ENCODE data around the gene PDCL2. TPM values are rescaled to one million over a fixed set of nuclear protein-coding genes. Genes with fewer than 3 reads are reported as not detected.
A peak's percentile ranks its signal among the peaks of the same experiment; 100 is the strongest.

Gene PDCL2
- total RNA-seq, 1 experiment from 2014 or later, result not detected

DNA sequence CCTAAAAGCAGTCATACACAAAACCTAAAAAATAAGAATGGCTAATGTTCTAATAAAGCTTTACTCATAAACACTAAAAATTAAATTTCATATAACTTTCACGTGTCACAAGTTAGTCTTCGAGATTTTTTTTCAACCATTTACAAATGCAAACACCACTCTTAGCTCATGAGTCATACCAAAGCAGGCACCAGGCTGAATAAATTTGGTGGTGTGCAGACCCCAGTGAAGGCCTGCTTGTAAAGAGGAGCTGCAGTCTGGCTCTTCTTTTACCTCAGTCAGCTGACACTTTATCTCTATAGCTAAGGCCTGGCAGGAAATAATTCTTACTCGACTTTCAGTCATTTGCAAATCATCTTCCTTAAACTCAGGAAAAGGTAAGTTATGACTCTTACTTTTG, 82.8 kb downstream of the PDCL2 start:
- Histone ChIP-seq H3K27ac (ENCODE audit: low read depth, low read length, poor library complexity, severe bottlenecking) (no peak overlapping the region), H3K27me3 (replicated peaks; ENCODE audit: insufficient read depth, low read depth, low read length, poor library complexity) (no peaks in the 10 kb centered on the region), H3K4me1 (ENCODE audit: insufficient read depth, low read length, poor library complexity, severe bottlenecking) (no peaks in the 10 kb centered on the region), H3K4me3 (ENCODE audit: low read depth, low read length, poor library complexity, severe bottlenecking) (no peak overlapping the region), H3K9me3 (ENCODE audit: low read depth, low read length, poor library complexity, severe bottlenecking) (no peaks in the 10 kb centered on the region), H3K36me3 (ENCODE audit: insufficient read depth, low read length, poor library complexity, severe bottlenecking) (no peaks in the 10 kb centered on the region)
- DNase-seq (ENCODE audit: low spot score), result peak; percentile 6
- intact Hi-C loops (cut with micrococcal nuclease; ENCODE audit: unreplicated experiment), result no loop called here
- ChIA-PET POLR2A (ENCODE audit: low non-redundant PET) (interaction anchor here (0.7 kb wide), 1 partner anchor 56 kb away, joined by 4 read pairs; no protein-coding TSS in a partner anchor), CTCF (no interaction called here)
- BruUV-seq (replicated peaks), result no TSS peak
- TF ChIP-seq EZH2 (IDR thresholded peaks at IDR 0.05; ENCODE audit: borderline replicate concordance, low read depth, low read length, poor library complexity, severe bottlenecking), result no peak
- TF ChIP-seq, protein P1, sequence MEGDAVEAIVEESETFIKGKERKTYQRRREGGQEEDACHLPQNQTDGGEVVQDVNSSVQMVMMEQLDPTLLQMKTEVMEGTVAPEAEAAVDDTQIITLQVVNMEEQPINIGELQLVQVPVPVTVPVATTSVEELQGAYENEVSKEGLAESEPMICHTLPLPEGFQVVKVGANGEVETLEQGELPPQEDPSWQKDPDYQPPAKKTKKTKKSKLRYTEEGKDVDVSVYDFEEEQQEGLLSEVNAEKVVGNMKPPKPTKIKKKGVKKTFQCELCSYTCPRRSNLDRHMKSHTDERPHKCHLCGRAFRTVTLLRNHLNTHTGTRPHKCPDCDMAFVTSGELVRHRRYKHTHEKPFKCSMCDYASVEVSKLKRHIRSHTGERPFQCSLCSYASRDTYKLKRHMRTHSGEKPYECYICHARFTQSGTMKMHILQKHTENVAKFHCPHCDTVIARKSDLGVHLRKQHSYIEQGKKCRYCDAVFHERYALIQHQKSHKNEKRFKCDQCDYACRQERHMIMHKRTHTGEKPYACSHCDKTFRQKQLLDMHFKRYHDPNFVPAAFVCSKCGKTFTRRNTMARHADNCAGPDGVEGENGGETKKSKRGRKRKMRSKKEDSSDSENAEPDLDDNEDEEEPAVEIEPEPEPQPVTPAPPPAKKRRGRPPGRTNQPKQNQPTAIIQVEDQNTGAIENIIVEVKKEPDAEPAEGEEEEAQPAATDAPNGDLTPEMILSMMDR (conservative IDR thresholded peaks at IDR 0.05; ENCODE audit: low read depth, low read length), result no peak

DNA sequence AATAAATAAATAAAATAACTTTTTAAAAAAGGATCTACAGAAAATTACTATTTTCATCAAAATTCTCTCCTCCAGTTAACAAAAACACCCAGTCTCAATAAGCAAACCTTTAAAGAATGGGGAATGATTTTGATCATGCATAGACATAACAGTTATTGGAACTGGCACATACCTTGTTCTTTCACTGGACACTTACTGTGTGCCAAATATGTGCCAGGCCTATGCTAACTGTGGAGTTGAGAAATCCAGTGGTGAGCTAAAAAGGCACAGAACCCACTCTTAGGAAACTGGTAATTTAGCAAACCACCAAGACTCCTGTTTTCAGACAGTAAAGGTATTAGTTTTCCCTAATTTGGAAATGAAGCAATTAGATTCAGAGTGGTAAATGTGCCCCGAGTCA, 84.4 kb downstream of the PDCL2 start:
- no peaks in the 10 kb centered on the region for H3K36me3 ChIP-seq (ENCODE audit: insufficient read depth, low read length, poor library complexity, severe bottlenecking)
- no peak overlapping the region for H3K27ac ChIP-seq (ENCODE audit: low read depth, low read length, poor library complexity, severe bottlenecking)
- TF ChIP-seq, protein P1 (conservative IDR thresholded peaks at IDR 0.05; ENCODE audit: low read depth, low read length), result no peak
- TF ChIP-seq EZH2 (IDR thresholded peaks at IDR 0.05; ENCODE audit: borderline replicate concordance, low read depth, low read length, poor library complexity, severe bottlenecking), result no peak
- no peak for DNase-seq (ENCODE audit: low spot score)
- no peak overlapping the region for H3K4me3 ChIP-seq (ENCODE audit: low read depth, low read length, poor library complexity, severe bottlenecking)
- CTCF ChIA-PET, result no interaction called here
- no peaks in the 10 kb centered on the region for H3K27me3 ChIP-seq (replicated peaks; ENCODE audit: insufficient read depth, low read depth, low read length, poor library complexity)
- intact Hi-C loops (cut with micrococcal nuclease; ENCODE audit: unreplicated experiment), result no loop called here
- H3K4me1 ChIP-seq (ENCODE audit: insufficient read depth, low read length, poor library complexity, severe bottlenecking), result no peaks in the 10 kb centered on the region
- POLR2A ChIA-PET (ENCODE audit: low non-redundant PET), result no interaction called here
- no TSS peak for BruUV-seq (replicated peaks)
- no peaks in the 10 kb centered on the region for H3K9me3 ChIP-seq (ENCODE audit: low read depth, low read length, poor library complexity, severe bottlenecking)

Other genes starting within 250 kb of the PDCL2 start
- 40.4 and 48.1 TPM in 2 replicates for gene SRD5A3, start 246.0 kb downstream of the PDCL2 start, total RNA-seq (2021)
- gene TMEM165, start 196.3 kb downstream of the PDCL2 start, total RNA-seq (2021), result 33.5 and 34.7 TPM in 2 replicates
- 14.9 TPM in 2 replicates for gene CLOCK, start 45.3 kb downstream of the PDCL2 start, total RNA-seq (2021)
- 0.44 TPM in 1 of 2 replicates, not detected in the other for gene NMU, start 44.1 kb upstream of the PDCL2 start, total RNA-seq (2021)
- gene EXOC1L, start 227.5 kb upstream of the PDCL2 start, total RNA-seq (2021), result not detected in 2 replicates

Data from A673 (cell line).